Adrenal gland (tissue), 12 donors: ENCODE results near the gene TMEM236. TPM values are rescaled to one million over a fixed set of nuclear protein-coding genes. Genes with fewer than 3 reads are reported as not detected.

Experiments
- DNase-seq, 7 donors: peaks; one replicate each; pipeline ENCODE4 v3.0.0-alpha.2; 2019 to 2020
- H3K27ac ChIP-seq, 5 donors: fragments of 200-600 bp; sonication (generic) in 4 of 5; 1 replicate in 3 of 5; 2 replicates in 2 of 5; pipeline versions ENCODE4 v1.5.1 to v1.8.0; 2016 to 2020; ENCODE audit warnings: mild to moderate bottlenecking in 1 of 5
- H3K27me3 ChIP-seq: fragments of 200-600 bp; 2 replicates; pipeline ENCODE4 v1.8.0; 2021
- H3K36me3 ChIP-seq, 2 donors: fragments of 200-600 bp; replicated peaks in 1 of 2; 1 replicate in 1 of 2; 2 replicates in 1 of 2; pipeline versions ENCODE4 v1.5.1 to v1.8.0; 2018 to 2022
- H3K4me1 ChIP-seq, 2 donors: fragments of 200-600 bp; replicated peaks in 1 of 2; 1 replicate in 1 of 2; 2 replicates in 1 of 2; pipeline versions ENCODE4 v1.5.1 to v1.8.0; 2018 to 2021
- H3K4me3 ChIP-seq, 4 donors: fragments of 200-600 bp; sonication (generic) in 3 of 4; one replicate each; pipeline ENCODE4 v1.5.1; 2016 to 2018
- H3K9me3 ChIP-seq, 3 donors: fragments of 200-600 bp; sonication (generic) in 1 of 3; replicated peaks in 1 of 3; 1 replicate in 2 of 3; 2 replicates in 1 of 3; pipeline versions ENCODE4 v1.5.1 to v1.8.0; 2016 to 2021
- POLR2A ChIP-seq, 2 donors: fragments of 450-650 bp; IDR thresholded peaks; one replicate each; pipeline ENCODE4 v1.6.1; 2017; ENCODE audit warnings: antibody characterized with exemption in 2 of 2, mild to moderate bottlenecking in 2 of 2, moderate library complexity in 1 of 2
- WGBS, 4 donors: extraction: QIAGEN DNeasy Blood & Tissue Kit in 2 of 4; methylation state at CpG; one replicate each; pipeline versions ENCODE4 v1.1.5 to v1.1.7; 2013 to 2017; 5-methylcytosine and 5-hydroxymethylcytosine counted together
- intact Hi-C, 2 donors: fragments of 100-400 bp; cut with DNase I; formaldehyde crosslinking; loops; one replicate each; pipeline versions ENCODE4 v1.14.1 to v1.15.0; 2022 to 2023
- polyA plus RNA-seq, 3 donors: library from polyadenylated mRNA; stranded (reverse); fragments of 200-250 nt in 2 of 3; fragments of 350-450 nt in 1 of 3; fragmentation: Illumina TruSeq in 1 of 3; extraction: RNeasy Lipid Tissue Mini Kit (QIAGEN cat#74804) in 1 of 3; gene quantifications; one replicate each; pipeline ENCODE4 v1.2.3, GENCODE V29; 2013 to 2014
- total RNA-seq, 9 donors: library from RNA; depleted of rRNA in 4 of 9; stranded (reverse); fragments of >200 nt in 4 of 9; fragments of 120-200 nt in 1 of 9; fragmentation: NEBNext Ultra II Directional in 1 of 9; extraction: Animal tissue kit (Norgen Biotek cat#: 25700) in 1 of 9; gene quantifications; one replicate each; pipeline versions ENCODE4 v1.1.0 to v1.2.4, GENCODE V29; 2013 to 2023
- TF ChIP-seq, protein P1 (sequence below), 6 experiments: fragments of 450-650 bp in 4 of 6; fragments of 200-600 bp in 2 of 6; sonication (generic) in 1 of 6; IDR thresholded peaks; 1 replicate in 5 of 6; 2 replicates in 1 of 6; pipeline versions ENCODE4 v1.5.1 to v1.8.0; 2016 to 2021; ENCODE audit warnings: antibody characterized with exemption in 6 of 6, mild to moderate bottlenecking in 2 of 6, moderate library complexity in 1 of 6
- donor health status: healthy with polysubstance abuse.
- donor health status: Bipolar disorder and iron deficiency.
- donor health status: DM: yes; HTN: yes; CAD: no.
- donor health status: DM: no; HTN: no; CAD: no.
- donor health status: DM: no; HTN: no; CAD: no.
- donor health status: DM: yes; HTN: yes; CAD: no.

The TMEM236 gene
- total and polyA plus RNA-seq, 12 donors, result 0.24 to 2.8 (median 1.6) TPM

- TF ChIP-seq POLR2A (IDR thresholded peaks at IDR 0.05), result no peak
- TF ChIP-seq, protein P1, sequence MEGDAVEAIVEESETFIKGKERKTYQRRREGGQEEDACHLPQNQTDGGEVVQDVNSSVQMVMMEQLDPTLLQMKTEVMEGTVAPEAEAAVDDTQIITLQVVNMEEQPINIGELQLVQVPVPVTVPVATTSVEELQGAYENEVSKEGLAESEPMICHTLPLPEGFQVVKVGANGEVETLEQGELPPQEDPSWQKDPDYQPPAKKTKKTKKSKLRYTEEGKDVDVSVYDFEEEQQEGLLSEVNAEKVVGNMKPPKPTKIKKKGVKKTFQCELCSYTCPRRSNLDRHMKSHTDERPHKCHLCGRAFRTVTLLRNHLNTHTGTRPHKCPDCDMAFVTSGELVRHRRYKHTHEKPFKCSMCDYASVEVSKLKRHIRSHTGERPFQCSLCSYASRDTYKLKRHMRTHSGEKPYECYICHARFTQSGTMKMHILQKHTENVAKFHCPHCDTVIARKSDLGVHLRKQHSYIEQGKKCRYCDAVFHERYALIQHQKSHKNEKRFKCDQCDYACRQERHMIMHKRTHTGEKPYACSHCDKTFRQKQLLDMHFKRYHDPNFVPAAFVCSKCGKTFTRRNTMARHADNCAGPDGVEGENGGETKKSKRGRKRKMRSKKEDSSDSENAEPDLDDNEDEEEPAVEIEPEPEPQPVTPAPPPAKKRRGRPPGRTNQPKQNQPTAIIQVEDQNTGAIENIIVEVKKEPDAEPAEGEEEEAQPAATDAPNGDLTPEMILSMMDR (IDR thresholded peaks at IDR 0.05), result no peak
- Histone ChIP-seq H3K27ac (no peak overlapping the region), H3K36me3 (no peaks in the 10 kb centered on the region), H3K4me3 (no peak overlapping the region), H3K9me3 (no peaks in the 10 kb centered on the region), H3K4me1 (no peaks in the 10 kb centered on the region), H3K27me3 (no peaks in the 10 kb centered on the region)
- WGBS, 4 donors, result 28 to 41% (median 31%) methylated on average over 5 of the region's 5 CpGs
- DNase-seq, result no peak
- intact Hi-C loops, result no loop called here
These were observed 63.0 kb downstream of the TMEM236 start for GRCh38 chr10:17814973-17815372.

DNA sequence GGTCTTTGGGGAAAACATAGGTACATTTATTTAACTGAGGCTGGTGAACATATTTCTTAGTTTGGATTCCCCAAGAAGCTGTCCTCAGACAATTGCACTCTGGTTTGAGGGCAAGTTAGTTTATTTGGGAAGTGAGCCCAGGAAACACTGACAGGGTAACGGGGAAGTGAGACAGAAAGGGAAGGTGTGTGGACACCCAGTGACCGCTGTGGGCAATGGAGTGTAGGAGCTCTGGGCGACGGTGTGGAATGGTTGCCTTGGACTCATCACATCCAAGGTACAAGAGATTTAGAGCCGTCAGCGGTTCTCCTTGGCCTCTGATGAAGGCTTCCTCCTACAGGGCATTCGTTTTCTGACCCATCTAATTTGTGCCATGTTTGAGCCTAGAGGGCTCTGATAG, 64.2 kb downstream of the TMEM236 start:
- H3K27me3 ChIP-seq, result no peaks in the 10 kb centered on the region
- H3K4me3 ChIP-seq, result no peak overlapping the region
- H3K36me3 ChIP-seq, result no peaks in the 10 kb centered on the region
- H3K9me3 ChIP-seq, result no peaks in the 10 kb centered on the region
- DNase-seq, result no peak
- H3K4me1 ChIP-seq, result no peaks in the 10 kb centered on the region
- 63 to 92% (median 79%) methylated on average over 7 of the region's 7 CpGs for WGBS, 4 donors
- H3K27ac ChIP-seq, result no peak overlapping the region
- intact Hi-C loops, result no loop called here
- TF ChIP-seq, protein P1 (IDR thresholded peaks at IDR 0.05), result no peak
- TF ChIP-seq POLR2A (IDR thresholded peaks at IDR 0.05), result no peak

- TF ChIP-seq, protein P1 (IDR thresholded peaks at IDR 0.05), result no peak
- no peak for TF ChIP-seq POLR2A (IDR thresholded peaks at IDR 0.05)
- Histone ChIP-seq H3K4me3 (no peak overlapping the region), H3K4me1 (no peaks in the 10 kb centered on the region), H3K27ac (no peak overlapping the region), H3K9me3 (no peaks in the 10 kb centered on the region), H3K36me3 (no peaks in the 10 kb centered on the region), H3K27me3 (no peaks in the 10 kb centered on the region)
- no peak for DNase-seq
- 65 to 79% (median 71%) methylated on average over 1 of the region's 1 CpG for WGBS, 4 donors
- intact Hi-C loops, result no loop called here
These were observed 65.3 kb downstream of the TMEM236 start for GRCh38 chr10:17817316-17817715.

DNA sequence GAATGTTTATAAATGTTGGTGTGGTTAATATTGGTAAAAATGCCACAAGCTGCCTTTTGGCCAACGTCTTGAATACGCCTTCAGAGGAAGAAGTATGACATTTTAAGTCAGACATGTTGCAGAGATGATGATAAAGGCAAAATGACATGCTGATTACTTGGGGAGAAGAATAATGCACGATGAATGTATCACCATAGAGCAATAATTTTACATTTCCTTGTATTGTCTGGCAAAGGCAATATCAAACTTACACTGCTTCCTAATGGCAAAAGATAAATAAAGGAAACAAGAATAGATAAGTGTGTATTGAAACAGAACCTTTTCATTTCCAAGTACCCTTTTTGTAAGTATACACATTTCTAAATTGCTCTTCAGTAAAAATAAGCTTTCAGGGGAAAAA, 65.8 kb downstream of the TMEM236 start:
- Histone ChIP-seq H3K27me3 (no peaks in the 10 kb centered on the region), H3K36me3 (no peaks in the 10 kb centered on the region), H3K27ac (no peak overlapping the region), H3K4me1 (no peaks in the 10 kb centered on the region), H3K4me3 (no peak overlapping the region), H3K9me3 (no peaks in the 10 kb centered on the region)
- WGBS, 4 donors, result 63 to 74% (median 67%) methylated on average over 3 of the region's 3 CpGs
- intact Hi-C loops, result no loop called here
- TF ChIP-seq POLR2A (IDR thresholded peaks at IDR 0.05), result no peak
- TF ChIP-seq, protein P1 (IDR thresholded peaks at IDR 0.05), result no peak
- DNase-seq, result no peak
